HT1080 (cell line): ENCODE results near the gene PDE1A. TPM values are rescaled to one million over a fixed set of nuclear protein-coding genes. Genes with fewer than 3 reads are reported as not detected.
"Not testable (repeated sequence)": the region's sequence is repeated elsewhere in the genome, so short reads cannot be mapped to it uniquely, and the experiment has no call there.

Source experiments
- DNase-seq: peaks from one replicate; pipeline ENCODE4 v3.0.0-alpha.2; 2015; ENCODE audit warnings: low read depth
- total RNA-seq: library from RNA; depleted of rRNA; stranded (reverse); fragments of >200 nt; shearing (Covaris generic); gene quantifications from 2 replicates; pipeline ENCODE4 v1.2.3, GENCODE V29; 2014

The PDE1A gene
- total RNA-seq, 1 experiment from 2014 or later: not detected

GRCh38 chr2:182410120-182410519 is 16.7 kb downstream of the PDE1A start:
- no peak for DNase-seq

- DNase-seq: no peak
These were observed 20.6 kb downstream of the PDE1A start for GRCh38 chr2:182406221-182406620.

GRCh38 chr2:182404975-182405561 is 21.8 kb downstream of the PDE1A start:
- no peak for DNase-seq

- DNase-seq: peak; percentile 77
These were observed 22.7 kb downstream of the PDE1A start for GRCh38 chr2:182404092-182404491.

GRCh38 chr2:182393270-182393760 is 33.5 kb downstream of the PDE1A start:
- no peak for DNase-seq

- DNase-seq: no peak
These were observed 35.4 kb downstream of the PDE1A start for GRCh38 chr2:182391443-182391842.

GRCh38 chr2:182386267-182386880 is 40.5 kb downstream of the PDE1A start:
- not testable (repeated sequence) for DNase-seq

- no peak for DNase-seq
These were observed 42.0 kb downstream of the PDE1A start for GRCh38 chr2:182384860-182385259.

GRCh38 chr2:182381225-182381624 is 45.6 kb downstream of the PDE1A start:
- DNase-seq: no peak

GRCh38 chr2:182379241-182379640 is 47.6 kb downstream of the PDE1A start:
- no peak for DNase-seq

GRCh38 chr2:182378759-182379158 is 48.1 kb downstream of the PDE1A start:
- no peak for DNase-seq

GRCh38 chr2:182377467-182377866 is 49.4 kb downstream of the PDE1A start:
- DNase-seq: no peak

GRCh38 chr2:182375862-182376261 is 51.0 kb downstream of the PDE1A start:
- no peak for DNase-seq

GRCh38 chr2:182372661-182373060 is 54.2 kb downstream of the PDE1A start:
- peak; percentile 95 for DNase-seq

GRCh38 chr2:182368996-182369395 is 57.8 kb downstream of the PDE1A start:
- no peak for DNase-seq

- no peak for DNase-seq
These were observed 58.4 kb downstream of the PDE1A start for GRCh38 chr2:182368446-182368845.

GRCh38 chr2:182367401-182367800 is 59.4 kb downstream of the PDE1A start:
- DNase-seq: no peak

GRCh38 chr2:182366628-182367027 is 60.2 kb downstream of the PDE1A start:
- DNase-seq: no peak

- DNase-seq: no peak
These were observed 61.0 kb downstream of the PDE1A start for GRCh38 chr2:182365855-182366254.

- DNase-seq: no peak
These were observed 65.4 kb downstream of the PDE1A start for GRCh38 chr2:182361477-182361876.

GRCh38 chr2:182360663-182361260 is 66.1 kb downstream of the PDE1A start:
- no peak for DNase-seq

- DNase-seq: no peak
These were observed 66.7 kb downstream of the PDE1A start for GRCh38 chr2:182359990-182360662.
